ENCODE measurements around the gene FRZB.
A peak's percentile ranks its signal among the peaks of the same experiment; 100 is the strongest.

The FRZB gene

DNA sequence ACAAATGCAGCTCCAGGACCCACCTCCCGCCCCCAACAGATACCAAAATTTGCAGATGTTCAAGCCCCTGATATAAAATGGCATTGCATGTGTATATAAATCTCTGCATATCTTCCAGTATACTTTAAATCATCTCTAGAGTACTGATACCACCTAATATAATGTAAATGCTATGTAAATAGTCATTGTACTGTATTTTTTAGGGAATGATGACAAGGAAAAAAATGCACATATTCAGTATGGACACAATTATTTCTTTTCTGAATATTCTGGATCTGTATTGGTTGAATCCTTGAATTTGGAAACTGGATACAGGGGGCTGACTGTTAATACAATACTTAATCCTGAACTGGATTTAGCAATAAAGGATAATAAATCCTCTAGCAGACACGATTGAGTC is 67.7 kb downstream of the FRZB start:
- TF ChIP-seq, protein P1, sequence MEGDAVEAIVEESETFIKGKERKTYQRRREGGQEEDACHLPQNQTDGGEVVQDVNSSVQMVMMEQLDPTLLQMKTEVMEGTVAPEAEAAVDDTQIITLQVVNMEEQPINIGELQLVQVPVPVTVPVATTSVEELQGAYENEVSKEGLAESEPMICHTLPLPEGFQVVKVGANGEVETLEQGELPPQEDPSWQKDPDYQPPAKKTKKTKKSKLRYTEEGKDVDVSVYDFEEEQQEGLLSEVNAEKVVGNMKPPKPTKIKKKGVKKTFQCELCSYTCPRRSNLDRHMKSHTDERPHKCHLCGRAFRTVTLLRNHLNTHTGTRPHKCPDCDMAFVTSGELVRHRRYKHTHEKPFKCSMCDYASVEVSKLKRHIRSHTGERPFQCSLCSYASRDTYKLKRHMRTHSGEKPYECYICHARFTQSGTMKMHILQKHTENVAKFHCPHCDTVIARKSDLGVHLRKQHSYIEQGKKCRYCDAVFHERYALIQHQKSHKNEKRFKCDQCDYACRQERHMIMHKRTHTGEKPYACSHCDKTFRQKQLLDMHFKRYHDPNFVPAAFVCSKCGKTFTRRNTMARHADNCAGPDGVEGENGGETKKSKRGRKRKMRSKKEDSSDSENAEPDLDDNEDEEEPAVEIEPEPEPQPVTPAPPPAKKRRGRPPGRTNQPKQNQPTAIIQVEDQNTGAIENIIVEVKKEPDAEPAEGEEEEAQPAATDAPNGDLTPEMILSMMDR (conservative IDR thresholded peaks at IDR 0.05): no peak
- no peak for TF ChIP-seq ZFX (IDR thresholded peaks at IDR 0.05)
- H3K27ac ChIP-seq: no peak overlapping the region

DNA sequence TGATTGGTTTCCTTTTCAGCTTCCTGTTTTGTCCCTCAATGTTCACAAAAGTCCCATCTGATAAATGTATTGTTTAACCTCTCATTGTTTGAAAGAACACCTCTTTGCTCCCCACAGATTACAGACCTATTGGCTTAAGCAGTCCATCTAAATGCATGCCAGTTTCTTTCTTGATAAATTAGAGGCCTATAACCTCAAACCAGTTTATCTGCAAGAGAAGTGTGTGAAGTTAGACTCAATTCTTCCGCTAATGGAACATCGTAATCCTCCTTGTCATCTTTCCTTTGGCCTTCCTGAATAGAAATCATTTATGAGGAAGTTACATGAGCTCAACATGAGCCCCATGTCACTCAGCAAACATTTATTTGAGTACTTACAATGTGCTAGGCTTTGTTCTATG is 74.0 kb downstream of the FRZB start:
- H3K27ac ChIP-seq: no peak overlapping the region
- no peak for TF ChIP-seq ZFX (IDR thresholded peaks at IDR 0.05)
- TF ChIP-seq, protein P1 (conservative IDR thresholded peaks at IDR 0.05): no peak

DNA sequence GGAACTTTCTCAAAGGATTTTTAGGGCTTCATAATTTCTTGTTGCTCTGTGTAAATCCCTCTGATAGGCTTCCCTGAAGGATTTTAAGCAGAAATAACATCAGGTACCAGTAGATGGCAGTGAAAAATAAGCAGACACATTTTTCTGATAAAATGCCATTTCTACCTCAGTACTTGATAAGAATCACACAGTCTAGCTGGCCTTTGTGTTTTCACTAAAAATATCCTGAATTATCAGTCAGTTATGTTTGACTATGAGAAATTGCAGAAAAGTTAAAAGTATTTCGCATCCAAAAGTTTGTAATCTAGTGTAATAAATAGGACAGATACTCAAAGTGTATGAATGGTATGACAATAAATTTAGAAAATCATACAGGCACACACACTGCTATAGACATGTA is 81.7 kb downstream of the FRZB start:
- H3K27ac ChIP-seq: no peak overlapping the region
- TF ChIP-seq, protein P1 (conservative IDR thresholded peaks at IDR 0.05): peak; percentile 64
- no peak for TF ChIP-seq ZFX (IDR thresholded peaks at IDR 0.05)

DNA sequence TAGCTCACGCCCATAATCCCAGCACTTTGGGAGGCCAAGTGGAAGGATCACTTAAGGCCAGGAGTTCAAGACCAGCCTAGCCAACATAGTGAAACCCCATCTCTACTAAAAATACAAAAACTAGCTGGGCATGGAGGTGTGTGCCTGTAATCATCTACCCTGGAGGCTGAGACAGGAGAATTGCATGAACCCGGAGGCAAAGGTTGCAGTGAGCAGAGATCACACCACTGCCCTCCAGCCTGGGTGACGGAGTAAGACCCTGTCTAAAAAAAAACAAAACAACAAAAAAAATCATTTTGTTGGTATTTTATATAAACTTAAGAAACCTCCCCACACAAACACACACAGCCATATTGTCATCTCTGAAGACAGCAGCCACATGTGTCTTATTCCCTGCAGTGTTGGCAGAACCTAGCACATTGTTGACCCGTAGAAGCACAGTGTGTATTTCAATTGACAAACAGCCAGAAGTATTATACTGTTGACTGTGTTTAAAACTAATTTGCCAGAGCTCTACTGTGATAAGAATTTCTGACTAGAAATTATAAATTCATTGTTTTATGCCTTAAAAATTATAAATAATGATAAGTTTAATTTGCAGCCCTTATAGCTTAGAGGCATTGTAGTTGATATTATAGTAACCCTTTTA is 82.3 kb downstream of the FRZB start:
- no peak overlapping the region for H3K27ac ChIP-seq

More for the DNA sequence above, 82.3 kb downstream of the FRZB start:
- TF ChIP-seq, protein P1 (conservative IDR thresholded peaks at IDR 0.05): no peak
- no peak for TF ChIP-seq ZFX (IDR thresholded peaks at IDR 0.05)

Measured in C4-2B (cell line).